Measurements from ENCODE around the gene LGI4. TPM values are rescaled to one million over a fixed set of nuclear protein-coding genes. Genes with fewer than 3 reads are reported as not detected.
"Not testable (repeated sequence)": the region's sequence is repeated elsewhere in the genome, so short reads cannot be mapped to it uniquely, and the experiment has no call there.

The LGI4 gene
- total RNA-seq, 1 experiment from 2014 or later, result 0.07 TPM

GRCh38 chr19:35144259-35144599 lies 9.4 kb upstream of the LGI4 start:
- in situ Hi-C loops (cut with HindIII; ENCODE audit: low sequenced_read_pairs), result no loop called here
- DNase-seq (ENCODE audit: low spot score), result no peak

DNA sequence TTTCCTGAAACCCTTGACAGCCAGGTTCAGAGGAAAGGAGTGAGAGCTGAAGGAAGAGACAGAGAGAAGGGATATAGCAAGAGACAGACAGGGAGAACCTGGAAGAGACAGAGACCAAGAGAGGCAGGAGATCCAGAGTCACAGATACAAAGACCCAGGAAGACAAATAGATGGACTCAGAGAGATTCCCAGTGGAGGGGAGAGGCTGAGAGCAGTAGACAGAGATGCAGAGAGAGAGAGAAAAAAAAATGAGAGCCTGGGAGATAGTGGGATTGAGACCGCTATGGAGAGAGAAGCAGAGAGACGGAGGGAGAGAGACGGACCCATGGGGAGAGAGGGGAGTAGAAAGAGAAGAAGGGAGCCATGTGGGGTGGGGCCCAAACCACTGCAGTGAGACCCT lies 9.0 kb upstream of the LGI4 start:
- DNase-seq (ENCODE audit: low spot score), result no peak
- in situ Hi-C loops (cut with HindIII; ENCODE audit: low sequenced_read_pairs), result no loop called here

GRCh38 chr19:35143231-35143715 lies 8.4 kb upstream of the LGI4 start, which contains the start of gene FXYD7:
FXYD7 (plus strand) TSS chr19:35143255; CDS start chr19:35143334, 79 bp downstream.
- in situ Hi-C loops (cut with HindIII; ENCODE audit: low sequenced_read_pairs), result no loop called here
- peak; percentile 55 for DNase-seq (ENCODE audit: low spot score)

- DNase-seq (ENCODE audit: low spot score), result no peak
- in situ Hi-C loops (cut with HindIII; ENCODE audit: low sequenced_read_pairs), result no loop called here
Measured at GRCh38 chr19:35142606-35143230, 7.9 kb upstream of the LGI4 start.

GRCh38 chr19:35141837-35142605 lies 7.2 kb upstream of the LGI4 start:
- in situ Hi-C loops (cut with HindIII; ENCODE audit: low sequenced_read_pairs), result no loop called here
- DNase-seq (ENCODE audit: low spot score), result no peak

- DNase-seq (ENCODE audit: low spot score), result peak; percentile 82
- in situ Hi-C loops (cut with HindIII; ENCODE audit: low sequenced_read_pairs), result no loop called here
Measured at GRCh38 chr19:35140962-35141836, 6.3 kb upstream of the LGI4 start.

DNA sequence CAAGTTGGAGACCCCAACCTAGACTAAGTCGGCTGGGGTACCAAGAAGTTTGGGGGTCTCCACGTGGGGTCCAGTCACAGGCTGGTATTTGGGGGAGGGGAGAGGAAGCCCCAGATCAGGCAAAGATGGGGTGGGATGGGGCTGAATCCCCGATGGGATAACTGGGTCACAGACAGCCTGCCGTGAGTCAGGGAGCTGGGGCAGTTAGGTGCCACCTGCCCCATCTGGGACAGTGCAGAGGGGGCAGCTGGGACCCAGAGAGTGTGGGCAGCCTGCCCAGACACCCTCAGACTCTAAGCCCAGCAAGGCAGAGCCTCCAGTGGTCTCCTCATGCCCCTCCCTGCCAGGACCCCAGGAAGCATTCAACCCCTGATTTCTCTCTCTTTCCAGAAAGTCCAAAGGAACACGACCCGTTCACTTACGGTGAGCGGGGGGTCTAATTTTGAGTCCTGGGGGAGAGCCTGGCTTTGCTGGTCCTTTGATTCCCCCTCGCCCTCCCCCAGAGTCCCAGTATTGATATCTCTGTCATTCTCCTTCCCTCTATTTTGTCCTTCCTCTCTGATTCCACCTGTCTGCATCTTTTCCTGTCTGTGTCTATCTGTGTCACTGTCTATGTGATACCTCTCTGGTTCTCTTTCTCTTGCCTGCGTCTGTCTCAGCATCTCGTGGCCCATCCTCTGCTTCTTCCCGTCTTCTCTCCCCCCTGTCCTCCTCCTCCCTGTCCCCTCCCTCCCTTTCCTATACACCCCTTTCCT lies 5.5 kb upstream of the LGI4 start:
- DNase-seq (ENCODE audit: low spot score), result no peak
- in situ Hi-C loops (cut with HindIII; ENCODE audit: low sequenced_read_pairs), result no loop called here

GRCh38 chr19:35138305-35138892 lies 3.5 kb upstream of the LGI4 start, which contains the start of gene FXYD1:
FXYD1 (plus strand) TSS chr19:35138824; CDS start chr19:35140080, 1,256 bp downstream.
- DNase-seq (ENCODE audit: low spot score), result no peak
- in situ Hi-C loops (cut with HindIII; ENCODE audit: low sequenced_read_pairs), result no loop called here

GRCh38 chr19:35136977-35137702 lies 2.3 kb upstream of the LGI4 start:
- in situ Hi-C loops (cut with HindIII; ENCODE audit: low sequenced_read_pairs), result no loop called here
- DNase-seq (ENCODE audit: low spot score), result no peak

DNA sequence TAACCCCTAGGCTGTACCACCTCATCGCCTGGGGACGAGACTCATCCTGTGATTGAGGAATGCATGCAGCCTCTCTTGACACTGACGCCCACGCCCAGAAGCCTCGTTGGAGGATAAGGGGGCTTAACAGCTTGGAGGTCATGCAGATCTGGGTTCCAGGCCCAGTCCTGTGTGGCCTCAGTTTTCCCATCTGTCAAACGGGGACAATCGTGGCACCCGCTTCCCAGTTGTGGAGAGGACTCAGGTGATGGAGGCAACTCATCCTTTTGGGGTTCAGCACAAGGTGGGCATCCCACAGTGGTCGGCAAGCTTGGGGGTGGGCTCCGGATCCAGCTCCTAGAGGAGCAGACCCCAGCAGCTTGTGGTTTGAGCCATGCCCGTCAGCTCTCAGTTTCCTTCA lies 1.4 kb upstream of the LGI4 start:
- in situ Hi-C loops (cut with HindIII; ENCODE audit: low sequenced_read_pairs), result no loop called here
- no peak for DNase-seq (ENCODE audit: low spot score)

DNA sequence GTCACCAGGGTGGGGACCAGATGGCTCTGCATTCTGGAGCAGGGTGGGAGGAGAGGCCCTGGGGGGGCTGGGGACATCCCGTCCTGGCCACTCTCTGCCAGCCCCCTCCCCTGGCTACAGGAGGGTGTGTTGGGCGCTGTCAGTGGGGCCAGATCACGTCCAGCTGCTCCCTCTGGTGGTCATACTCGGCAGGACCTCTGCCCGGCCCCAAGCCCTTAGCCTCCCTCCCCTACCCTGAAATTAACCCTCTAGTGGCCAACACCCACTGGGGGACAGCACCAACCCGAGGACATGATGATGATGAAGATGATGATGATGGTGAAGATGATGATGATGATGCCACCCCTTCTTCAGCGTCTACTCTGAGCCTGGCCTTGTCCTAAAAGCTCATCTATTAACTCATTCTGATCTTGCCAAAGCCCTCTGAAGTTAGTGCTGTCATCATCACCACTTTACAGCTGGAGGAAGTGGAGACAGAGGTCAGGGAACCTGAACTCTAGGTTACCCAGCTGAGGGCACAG lies 590 bp upstream of the LGI4 start:
- DNase-seq (ENCODE audit: low spot score), result peak; percentile 82
- in situ Hi-C loops (cut with HindIII; ENCODE audit: low sequenced_read_pairs), result no loop called here

GRCh38 chr19:35133826-35134225 lies 1.0 kb downstream of the LGI4 start:
- in situ Hi-C loops (cut with HindIII; ENCODE audit: low sequenced_read_pairs), result no loop called here
- no peak for DNase-seq (ENCODE audit: low spot score)

DNA sequence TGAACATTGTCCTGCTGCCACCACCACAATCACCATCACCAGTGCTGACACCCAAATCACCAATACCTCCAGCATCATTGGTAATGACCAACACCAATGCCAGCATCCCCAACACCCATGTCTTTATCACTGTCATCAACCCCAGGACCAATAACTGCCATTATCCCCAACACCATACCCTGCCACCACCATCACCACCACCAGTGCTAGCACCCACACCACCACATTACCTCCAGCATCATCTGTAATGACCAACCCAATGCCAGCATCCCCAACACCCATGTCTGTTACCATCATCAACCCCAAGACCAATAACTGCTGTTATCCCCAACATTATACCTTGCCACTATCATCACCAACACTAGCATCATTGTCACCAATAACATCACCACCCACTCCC lies 2.6 kb downstream of the LGI4 start:
- no peak for DNase-seq (ENCODE audit: low spot score)
- in situ Hi-C loops (cut with HindIII; ENCODE audit: low sequenced_read_pairs), result no loop called here

DNA sequence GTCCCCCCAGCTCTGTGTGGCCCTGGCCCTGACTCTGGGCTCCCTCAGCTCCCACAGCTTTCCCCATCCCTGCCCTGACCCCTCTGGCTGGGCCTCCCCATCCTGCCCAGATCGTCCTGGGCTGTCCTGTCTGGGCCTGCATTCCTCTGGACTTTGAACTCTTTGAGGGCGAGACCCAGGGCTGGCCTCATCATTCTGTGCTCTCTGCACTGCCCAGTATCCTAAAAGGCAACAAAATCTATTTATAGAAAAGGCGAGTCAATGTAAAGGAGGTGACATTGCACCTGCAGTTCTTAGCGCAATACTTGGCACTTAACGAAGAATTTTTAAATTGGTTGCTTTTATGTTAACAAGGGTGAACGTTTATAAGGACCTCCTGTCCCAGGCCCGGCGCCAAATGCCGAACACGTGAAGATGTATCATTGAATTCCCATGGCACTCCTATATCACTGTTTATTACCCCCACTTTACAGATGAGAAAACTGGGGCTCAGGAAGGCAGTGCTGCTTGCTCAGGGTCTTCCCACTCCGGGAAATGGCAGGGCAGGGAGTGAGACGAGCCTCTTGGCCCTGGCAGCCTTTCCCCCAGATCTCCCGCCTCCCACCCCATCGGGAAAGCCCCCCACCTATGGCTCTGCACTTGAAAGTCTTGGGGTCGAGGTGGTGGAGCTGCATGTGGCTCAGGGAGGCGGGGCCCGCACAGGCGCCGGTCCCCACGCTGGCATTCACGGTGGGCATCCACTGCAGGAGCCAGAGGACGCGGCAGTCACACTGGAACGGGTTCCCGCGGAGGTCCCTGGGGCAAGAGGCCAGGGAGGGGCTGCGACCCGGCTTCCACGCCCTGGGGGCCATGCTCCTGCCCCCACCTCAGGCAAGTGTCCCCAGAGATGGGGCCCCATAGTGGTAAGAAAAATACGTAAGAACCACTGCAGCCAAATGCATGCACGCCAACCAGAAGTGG lies 3.8 kb downstream of the LGI4 start:
- in situ Hi-C loops (cut with HindIII; ENCODE audit: low sequenced_read_pairs), result no loop called here
- no peak for DNase-seq (ENCODE audit: low spot score)

DNA sequence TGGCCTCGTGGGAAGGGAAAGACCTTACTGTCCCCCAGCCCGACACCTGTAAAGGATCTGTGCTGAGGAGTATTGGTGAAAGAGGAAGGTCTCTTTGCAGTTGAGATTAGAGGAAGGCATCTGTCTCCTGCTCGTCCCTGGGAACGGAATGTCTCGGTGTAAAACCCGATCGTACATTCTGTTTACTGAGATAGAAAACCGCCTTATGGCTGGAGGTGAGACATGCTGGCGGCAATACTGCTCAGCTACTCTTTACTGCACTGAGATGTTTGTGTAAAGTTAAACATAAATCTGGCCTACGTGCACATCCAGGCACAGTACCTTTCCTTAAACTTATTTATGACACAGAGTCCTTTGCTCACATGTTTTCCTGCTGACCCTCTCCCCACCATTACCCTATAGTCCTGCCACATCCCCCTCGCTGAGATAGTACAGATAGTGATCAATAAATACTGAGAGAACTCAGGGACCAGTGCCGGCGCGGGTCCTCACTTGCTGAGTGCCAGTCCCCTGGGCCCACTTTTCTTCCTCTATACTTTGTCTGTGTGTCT lies 5.1 kb downstream of the LGI4 start:
- in situ Hi-C loops (cut with HindIII; ENCODE audit: low sequenced_read_pairs), result not testable (repeated sequence)

DNA sequence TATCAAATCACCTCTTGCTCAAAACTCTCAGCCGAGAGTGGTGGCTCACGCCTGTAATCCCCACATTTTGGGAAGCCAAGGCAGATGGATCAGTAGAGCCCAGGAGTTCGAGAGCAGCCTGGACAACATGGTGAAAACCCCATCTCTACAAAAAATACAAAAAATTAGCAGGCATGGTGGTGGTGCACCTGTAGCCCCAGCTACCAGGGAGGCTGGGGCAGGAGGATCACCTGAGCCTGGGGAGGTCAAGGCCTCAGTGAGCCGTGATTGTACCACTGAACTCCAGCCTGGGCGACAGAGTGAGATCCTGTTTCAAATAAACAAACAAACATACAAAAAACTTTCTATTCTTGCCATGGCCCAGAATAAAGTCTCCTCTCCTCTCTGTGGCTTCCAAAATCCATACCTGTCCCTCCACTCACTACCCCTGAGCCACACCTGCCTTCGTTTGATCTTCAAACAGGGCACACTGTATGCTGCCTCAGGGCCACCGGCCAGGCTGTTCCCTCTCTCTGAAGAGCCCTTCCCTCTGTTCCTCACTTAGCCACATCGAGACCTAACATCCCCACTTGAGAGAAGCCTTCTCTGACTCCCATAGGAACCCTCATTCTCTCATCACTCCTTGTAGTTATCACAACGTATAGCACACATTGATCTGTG lies 6.3 kb downstream of the LGI4 start:
- in situ Hi-C loops (cut with HindIII; ENCODE audit: low sequenced_read_pairs), result no loop called here
- no peak for DNase-seq (ENCODE audit: low spot score)

More for the DNA sequence above, 5.1 kb downstream of the LGI4 start:
- not testable (repeated sequence) for DNase-seq (ENCODE audit: low spot score)
